ENCODE results near the gene PTCH2. TPM values are rescaled to one million over a fixed set of nuclear protein-coding genes. Genes with fewer than 3 reads are reported as not detected.

Gene PTCH2
- total RNA-seq, 1 experiment from 2014 or later, result 0.74 TPM

GRCh38 chr1:44860331-44860730 is 17.3 kb upstream of the PTCH2 start:
- no peak overlapping the region for H3K27ac ChIP-seq (ENCODE audit: low read length)
- ChIA-PET CTCF (interaction anchor here (0.6 kb wide), 1 partner anchor 238 kb away, joined by 3 read pairs; no protein-coding TSS in a partner anchor), POLR2A (no interaction called here)
- no peaks in the 10 kb centered on the region for H3K9me3 ChIP-seq (ENCODE audit: control insufficient read depth, insufficient read depth, low read depth, low read length)
- DNase-seq (ENCODE audit: low read depth, low spot score) (no peak), ATAC-seq (no peak)
- BruUV-seq (replicated peaks), result no TSS peak
- no peak overlapping the region for H3K4me3 ChIP-seq (ENCODE audit: low read depth in 2 of 2, low read length in 2 of 2)
- no peaks in the 10 kb centered on the region for H3K4me1 ChIP-seq (ENCODE audit: control insufficient read depth, insufficient read depth, low read length)
- intact Hi-C loops (cut with micrococcal nuclease; ENCODE audit: unreplicated experiment) (no loop called here), in situ Hi-C loops (cut with HindIII; ENCODE audit: low pct_unique_long_range_greater_than_20kb, low sequenced_read_pairs) (no loop called here)
- no peaks in the 10 kb centered on the region for H3K27me3 ChIP-seq (ENCODE audit: control insufficient read depth, insufficient read depth, low read length)
- H3K36me3 ChIP-seq (ENCODE audit: control insufficient read depth, insufficient read depth, low read length), result no peaks in the 10 kb centered on the region
- no peak for TF ChIP-seq SIN3A (IDR thresholded peaks at IDR 0.05; ENCODE audit: borderline replicate concordance, insufficient read depth, low read depth, low read length)
- TF ChIP-seq REST (IDR thresholded peaks at IDR 0.05; ENCODE audit: insufficient read depth in 1 of 2, low read depth in 2 of 2, low read length in 1 of 2), result no peak
- TF ChIP-seq CTCF (IDR thresholded peaks at IDR 0.05), result no peak
- TF ChIP-seq POLR2AphosphoS5 (IDR thresholded peaks at IDR 0.05; ENCODE audit: low read depth, low read length), result no peak
- no peak for TF ChIP-seq TCF7L2 (IDR thresholded peaks at IDR 0.05; ENCODE audit: low read depth, low read length)

- Histone ChIP-seq H3K36me3 (ENCODE audit: control insufficient read depth, insufficient read depth, low read length) (no peaks in the 10 kb centered on the region), H3K27me3 (ENCODE audit: control insufficient read depth, insufficient read depth, low read length) (no peaks in the 10 kb centered on the region), H3K9me3 (ENCODE audit: control insufficient read depth, insufficient read depth, low read depth, low read length) (no peaks in the 10 kb centered on the region), H3K27ac (ENCODE audit: low read length) (no peak overlapping the region), H3K4me1 (ENCODE audit: control insufficient read depth, insufficient read depth, low read length) (no peaks in the 10 kb centered on the region), H3K4me3 (ENCODE audit: low read depth in 2 of 2, low read length in 2 of 2) (no peak overlapping the region)
- DNase-seq (ENCODE audit: low read depth, low spot score), result no peak
- TF ChIP-seq CTCF (IDR thresholded peaks at IDR 0.05) (no peak), TCF7L2 (IDR thresholded peaks at IDR 0.05; ENCODE audit: low read depth, low read length) (no peak), POLR2AphosphoS5 (IDR thresholded peaks at IDR 0.05; ENCODE audit: low read depth, low read length) (no peak), SIN3A (IDR thresholded peaks at IDR 0.05; ENCODE audit: borderline replicate concordance, insufficient read depth, low read depth, low read length) (no peak), REST (IDR thresholded peaks at IDR 0.05; ENCODE audit: insufficient read depth in 1 of 2, low read depth in 2 of 2, low read length in 1 of 2) (no peak)
- no TSS peak for BruUV-seq (replicated peaks)
- CTCF ChIA-PET, result no interaction called here
- intact Hi-C loops (cut with micrococcal nuclease; ENCODE audit: unreplicated experiment) (no loop called here), in situ Hi-C loops (cut with HindIII; ENCODE audit: low pct_unique_long_range_greater_than_20kb, low sequenced_read_pairs) (no loop called here)
- no peak for ATAC-seq
- POLR2A ChIA-PET, result no interaction called here
Measured at GRCh38 chr1:44857446-44857845, 14.4 kb upstream of the PTCH2 start.

Measured in Panc1 (cell line).